NB4 (cell line): ENCODE measurements around the gene ABCC4.

Source experiments
- DNase-seq: peaks from one replicate; pipeline ENCODE4 v3.0.0; 2010; ENCODE audit warnings: low read depth
- H3K4me3 ChIP-seq: one replicate; pipeline ENCODE4 v1.5.1; 2011; ENCODE audit warnings: mild to moderate bottlenecking, low read depth, low read length, moderate library complexity
- CTCF ChIP-seq: IDR thresholded peaks from one replicate; pipeline ENCODE4 v1.5.1; 2012; ENCODE audit warnings: low read depth, low read length
- MAX ChIP-seq: IDR thresholded peaks from 2 replicates; pipeline ENCODE4 v1.6.1; 2011; ENCODE audit warnings: low read depth, low read length
- MYC ChIP-seq: IDR thresholded peaks from 2 replicates; pipeline ENCODE4 v1.6.1; 2011; ENCODE audit warnings: low read depth, low read length
- POLR2A ChIP-seq: IDR thresholded peaks from 2 replicates; pipeline ENCODE4 v1.6.1; 2011; ENCODE audit warnings: mild to moderate bottlenecking; ENCODE audit not compliant: insufficient read length; ENCODE audit errors: extremely low read depth

The ABCC4 gene

GRCh38 chr13:94978516-94978915 lies 322.7 kb downstream of the ABCC4 start:
- TF ChIP-seq POLR2A: no peak
- no peak for TF ChIP-seq MAX
- TF ChIP-seq CTCF: no peak
- no peak for TF ChIP-seq MYC
- DNase-seq: no peak
- no peak overlapping the region for H3K4me3 ChIP-seq

GRCh38 chr13:94974015-94974951 lies 327.0 kb downstream of the ABCC4 start:
- H3K4me3 ChIP-seq: no peak overlapping the region
- DNase-seq: no peak
- TF ChIP-seq MYC: no peak
- no peak for TF ChIP-seq MAX
- TF ChIP-seq POLR2A: no peak
- no peak for TF ChIP-seq CTCF

- no peak overlapping the region for H3K4me3 ChIP-seq
- TF ChIP-seq MAX (no peak), CTCF (no peak), MYC (no peak), POLR2A (no peak)
Observed at GRCh38 chr13:94972262-94972661, 329.0 kb downstream of the ABCC4 start.

More at GRCh38 chr13:94972262-94972661, 329.0 kb downstream of the ABCC4 start:
- no peak for DNase-seq
